Suppressor macrophage treated with lipopolysaccharide for 1 hour (primary cell): Measurements from ENCODE around the gene AP1M1.

ENCODE experiments used
- DNase-seq, 3 donors: peaks; one replicate each; pipeline ENCODE4 v3.0.0-alpha.2; 2020 to 2022

The AP1M1 gene

DNA sequence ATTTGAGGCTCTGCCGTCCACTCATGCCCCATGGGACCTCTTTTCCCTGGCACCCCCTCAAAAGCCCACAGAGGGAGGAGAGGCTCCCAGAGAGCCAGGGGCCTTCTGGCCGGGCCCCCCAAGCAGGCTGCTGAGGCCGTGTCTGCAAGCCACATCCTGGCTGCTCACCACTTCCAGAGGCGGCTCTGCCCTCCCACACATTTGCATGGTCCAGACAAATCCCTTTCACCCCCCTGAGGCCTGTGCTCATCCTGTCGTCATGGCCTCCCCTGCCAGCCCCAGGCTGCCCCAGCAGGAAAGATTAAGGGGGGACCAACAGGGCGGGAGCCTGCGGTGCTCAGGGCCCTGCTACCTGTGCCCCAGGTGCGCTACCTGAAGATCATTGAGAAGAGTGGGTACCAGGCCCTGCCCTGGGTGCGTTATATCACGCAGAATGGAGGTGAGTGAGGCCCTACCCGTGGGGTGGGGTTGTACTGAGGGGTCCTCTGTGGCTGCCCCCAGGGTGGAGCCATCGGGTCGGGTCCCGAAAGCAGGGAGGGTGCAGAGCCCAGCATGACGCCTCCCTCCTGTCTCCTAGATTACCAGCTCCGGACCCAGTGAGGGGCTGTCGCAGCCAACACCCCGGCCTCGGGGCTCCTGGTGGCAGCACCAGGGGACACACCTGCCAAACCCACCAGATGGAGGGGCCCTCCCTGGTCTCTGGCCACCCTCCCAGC lies 36.3 kb downstream of the AP1M1 start:
- no peak for DNase-seq

DNA sequence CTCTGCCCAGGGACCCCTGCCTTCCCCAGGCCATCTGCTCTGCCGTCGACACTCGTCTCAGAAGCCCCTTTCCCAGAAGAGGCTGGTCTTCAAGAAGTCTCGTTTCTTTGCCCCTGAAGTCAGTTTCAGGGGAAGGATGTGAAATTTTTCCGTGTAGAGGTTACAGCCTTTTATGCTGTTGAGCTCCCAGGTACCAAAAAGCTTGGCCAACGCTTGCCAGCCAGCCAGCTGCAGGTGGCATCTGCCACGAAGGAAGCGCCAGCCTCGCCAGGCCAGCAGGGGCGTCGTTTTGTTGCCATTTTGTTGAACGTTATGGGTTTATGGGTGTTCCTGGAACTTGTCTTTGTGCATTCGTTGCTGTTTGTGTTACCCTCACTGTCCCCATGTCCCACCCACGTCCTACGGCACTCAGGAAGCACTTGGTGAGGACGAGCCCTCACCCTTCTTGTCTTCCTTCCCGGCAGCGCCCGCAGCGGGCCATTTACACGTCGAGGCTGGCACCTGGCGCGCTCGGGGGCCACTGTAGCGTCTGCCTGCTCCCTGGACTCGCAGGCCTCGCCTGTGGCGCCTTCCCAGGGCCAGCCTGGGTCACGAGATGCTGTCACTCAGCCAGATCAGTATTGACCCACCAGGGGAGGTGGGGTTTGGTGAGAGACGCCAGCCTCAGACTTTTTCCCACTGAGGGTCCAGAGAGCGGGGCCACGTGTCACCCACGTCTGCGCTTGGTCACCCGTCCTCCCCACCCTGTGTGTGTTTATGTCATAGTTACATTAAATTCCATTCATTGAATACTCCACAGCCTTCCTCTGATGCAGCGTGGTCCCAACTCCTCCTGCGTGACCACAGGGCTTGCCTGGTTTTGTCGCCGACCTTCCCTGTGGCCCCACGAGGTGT lies 37.1 kb downstream of the AP1M1 start:
- no peak for DNase-seq

DNA sequence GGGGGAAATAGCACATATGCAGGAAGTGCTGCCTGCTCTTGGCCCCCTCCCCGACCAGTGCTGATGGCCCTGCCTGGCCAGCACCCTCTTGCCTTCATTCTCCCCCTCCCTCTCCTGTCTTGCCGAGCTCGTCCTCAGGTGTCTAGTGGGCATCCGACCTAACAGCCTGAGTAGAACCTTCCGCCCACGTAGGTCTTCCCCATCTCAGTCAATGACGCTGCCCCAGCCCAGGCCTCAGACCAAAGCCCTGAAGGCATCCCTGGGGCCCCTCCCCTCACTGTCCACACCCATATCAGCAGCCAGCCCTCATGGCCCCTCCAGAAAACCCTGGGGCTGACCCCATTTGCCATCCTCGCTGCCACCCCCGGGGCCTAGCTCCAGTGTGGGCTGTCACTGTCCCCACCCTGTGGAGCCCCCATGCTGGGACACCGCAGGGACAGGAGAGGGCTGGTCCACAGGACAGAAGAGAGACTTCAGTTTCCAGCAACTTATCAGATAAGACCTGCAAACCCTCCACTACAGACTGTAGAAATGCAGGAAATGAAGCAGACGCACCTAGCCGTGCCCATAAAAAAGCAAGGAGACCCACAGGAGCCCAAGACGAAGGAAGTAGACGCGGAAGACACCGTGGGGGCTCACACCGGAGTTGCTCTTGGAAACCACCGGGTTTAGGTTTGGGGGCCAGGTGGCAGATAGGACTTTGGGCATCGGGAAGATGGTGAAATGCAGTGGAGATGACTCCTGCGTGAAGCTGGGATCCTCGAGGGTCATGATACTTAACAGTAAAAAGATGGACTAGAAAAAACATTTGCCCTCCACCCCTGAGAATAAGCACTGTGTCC lies 38.3 kb downstream of the AP1M1 start:
- no peak for DNase-seq

DNA sequence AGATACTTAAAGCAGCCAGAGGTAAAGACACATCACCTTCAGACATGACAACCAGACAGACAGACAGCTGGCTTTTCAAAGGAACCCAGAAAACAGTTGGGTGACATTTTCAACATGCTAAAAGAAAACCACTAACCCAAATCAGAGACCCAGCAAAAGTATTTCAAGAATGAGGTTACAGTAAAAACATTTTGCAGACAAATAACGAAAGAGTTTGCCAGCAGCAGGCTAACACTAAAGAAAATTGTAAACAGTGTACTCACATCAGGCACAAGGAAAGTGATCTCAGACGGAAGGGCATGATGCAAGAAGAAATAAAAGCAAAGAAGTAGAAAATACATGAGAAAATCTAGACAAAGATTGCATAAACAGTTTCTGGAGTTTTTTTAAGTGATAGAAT lies 46.4 kb downstream of the AP1M1 start:
- no peak for DNase-seq

DNA sequence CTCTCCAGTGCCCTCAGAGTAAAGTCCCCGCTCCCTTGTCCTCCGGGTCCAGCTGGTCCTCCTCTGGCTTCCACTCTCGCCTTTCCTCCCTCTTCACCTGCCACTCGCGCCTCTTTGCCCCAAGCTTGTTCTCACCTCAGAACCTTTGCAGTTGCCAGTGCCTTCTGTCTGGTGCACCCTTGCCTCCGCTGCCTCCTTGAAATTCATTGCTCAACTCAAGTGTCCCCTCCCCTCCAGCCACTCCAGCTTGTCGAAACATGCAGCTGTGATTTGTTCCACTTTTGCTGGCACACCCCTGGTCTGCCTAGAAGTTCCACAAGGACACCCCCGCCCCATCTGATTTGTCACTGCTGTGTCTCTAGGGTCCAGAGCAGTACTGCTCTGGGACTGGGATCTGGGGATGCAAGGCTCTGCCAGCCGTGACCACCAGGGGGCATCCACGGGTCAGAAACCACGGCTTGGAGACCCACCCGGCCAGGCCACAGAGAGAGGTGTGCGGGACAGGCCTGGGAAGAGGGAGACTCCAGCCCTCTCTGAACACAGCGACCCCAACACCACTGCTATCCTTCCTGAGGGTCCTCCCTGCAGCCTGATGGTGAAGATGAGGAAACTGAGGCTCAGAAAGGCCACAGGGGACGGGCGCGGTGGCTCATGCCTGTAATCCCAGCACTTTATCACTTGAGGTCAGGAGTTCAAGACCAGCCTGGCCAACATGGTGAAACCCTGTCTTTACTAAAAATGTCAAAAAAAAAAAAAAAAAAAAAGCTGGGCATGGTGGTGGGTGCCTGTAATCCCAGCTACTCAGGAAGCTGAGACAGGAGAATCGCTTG lies 49.9 kb downstream of the AP1M1 start:
- DNase-seq, result peak; percentile 82 to 94 (median 89)

DNA sequence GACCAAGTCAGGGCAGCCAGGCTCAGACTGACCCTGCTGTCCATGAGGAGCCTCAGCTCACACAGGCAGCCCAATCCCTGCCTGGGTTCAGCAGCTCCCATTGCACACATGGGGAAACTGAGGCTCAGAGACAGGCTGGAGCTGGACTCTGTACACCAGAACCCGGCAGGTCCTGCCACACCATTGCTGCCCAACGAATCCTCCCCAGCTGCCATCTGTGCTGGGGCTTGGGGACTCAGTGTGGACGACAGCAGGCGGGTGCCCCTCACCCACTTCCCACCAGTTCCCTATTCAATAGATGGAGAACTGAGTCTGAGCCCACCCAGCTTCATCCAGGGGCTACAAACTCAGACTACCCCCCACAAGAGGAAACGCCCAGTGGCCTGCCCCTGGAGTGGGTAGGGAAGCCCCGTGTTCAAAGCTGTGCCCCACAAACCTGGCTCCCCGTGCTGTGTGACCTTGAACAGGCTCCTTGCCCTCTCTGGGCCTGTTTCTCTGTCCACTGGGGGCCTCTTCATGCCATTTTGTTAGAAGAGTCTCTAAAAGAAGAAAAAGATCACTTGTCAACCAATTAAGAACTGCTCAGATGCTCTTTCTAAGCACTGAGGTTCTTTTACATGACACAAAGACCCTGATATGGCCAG lies 50.8 kb downstream of the AP1M1 start:
- DNase-seq, result no peak

DNA sequence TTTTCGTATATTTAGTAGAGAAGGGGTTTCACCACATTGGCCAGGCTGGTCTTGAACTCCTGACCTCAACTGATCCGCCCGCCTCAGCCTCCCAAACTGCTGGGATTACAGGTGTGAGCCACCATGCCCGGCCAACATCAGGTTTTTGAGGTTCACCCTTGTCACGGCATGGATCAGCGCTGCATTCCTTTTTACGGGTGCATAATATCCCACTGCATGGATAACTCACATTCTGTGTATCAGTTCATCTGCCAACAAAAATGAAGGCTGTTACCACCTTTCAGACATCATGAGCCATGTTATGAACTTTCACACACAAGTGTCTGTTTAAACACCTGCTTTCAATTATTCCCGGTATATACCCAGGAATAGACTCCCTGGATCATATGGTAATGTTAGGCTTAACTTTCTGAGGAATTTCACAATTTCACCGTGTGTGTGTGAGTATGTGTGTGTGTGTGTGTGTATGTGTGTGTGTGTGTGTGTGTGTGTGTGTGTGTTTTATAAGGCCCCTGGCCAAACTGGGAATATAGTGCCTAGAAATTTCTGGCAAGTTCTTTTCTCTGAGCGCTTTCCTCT lies 52.2 kb downstream of the AP1M1 start:
- no peak for DNase-seq

DNA sequence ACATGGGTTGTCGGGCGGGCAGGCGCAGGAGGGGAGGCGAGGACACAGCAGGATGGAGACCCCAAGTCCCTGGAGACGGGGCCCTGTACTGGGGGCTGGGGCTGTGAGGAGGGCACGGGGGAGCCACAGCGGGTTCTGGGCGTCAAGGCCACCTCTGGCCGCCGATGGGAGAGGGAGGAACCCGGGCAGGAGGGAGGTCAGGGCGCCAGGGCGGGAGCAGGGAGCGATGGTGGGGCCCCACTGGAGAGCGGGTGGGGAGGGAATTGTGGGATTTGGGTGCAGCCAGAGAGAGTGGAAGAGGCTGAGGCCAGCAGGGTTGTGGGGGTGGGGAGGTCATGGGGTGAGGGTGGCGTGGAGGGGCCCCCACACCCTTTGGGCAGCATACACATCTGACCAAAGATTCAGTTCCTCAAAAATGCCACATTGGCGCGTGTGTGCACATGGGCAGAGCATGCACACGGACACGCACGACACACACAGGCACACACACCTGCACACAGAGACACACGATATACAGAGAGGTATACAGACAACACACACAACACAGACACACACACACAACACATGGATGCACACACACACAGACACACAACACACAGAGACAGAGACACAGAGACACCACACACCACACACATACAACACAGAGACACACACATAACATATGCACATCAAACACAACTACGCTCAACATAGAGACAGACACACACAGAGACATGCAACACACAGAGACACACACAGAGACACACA lies 54.9 kb downstream of the AP1M1 start:
- DNase-seq, result peak; percentile 42 to 53 (median 52)

DNA sequence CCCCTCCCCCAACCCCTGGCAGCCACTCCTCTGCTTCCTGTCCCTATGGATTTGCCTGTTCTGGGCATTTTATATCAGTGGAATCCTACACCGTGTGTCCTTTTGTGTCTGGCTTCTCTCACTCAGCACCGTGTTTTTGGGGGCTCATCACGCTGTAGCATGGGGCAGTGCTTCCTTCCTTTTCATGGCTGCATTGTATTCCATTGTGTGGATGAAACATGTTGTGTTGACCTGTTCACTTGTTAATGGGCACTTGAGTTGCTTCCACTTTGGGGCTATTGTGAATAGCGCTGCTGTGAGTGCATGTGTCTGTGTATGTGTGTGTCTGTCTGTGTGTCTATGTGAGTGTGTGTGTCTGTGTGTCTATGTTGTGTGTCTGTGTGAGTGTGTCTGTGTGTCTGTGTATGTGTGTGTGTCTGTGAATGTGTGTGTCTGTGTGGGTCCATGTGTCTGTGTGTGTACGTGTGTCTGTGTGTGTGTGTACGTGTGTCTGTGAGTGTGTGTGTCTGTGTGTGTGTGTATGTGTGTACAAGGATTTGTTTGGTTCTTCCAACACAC lies 57.2 kb downstream of the AP1M1 start:
- DNase-seq, result no peak

DNA sequence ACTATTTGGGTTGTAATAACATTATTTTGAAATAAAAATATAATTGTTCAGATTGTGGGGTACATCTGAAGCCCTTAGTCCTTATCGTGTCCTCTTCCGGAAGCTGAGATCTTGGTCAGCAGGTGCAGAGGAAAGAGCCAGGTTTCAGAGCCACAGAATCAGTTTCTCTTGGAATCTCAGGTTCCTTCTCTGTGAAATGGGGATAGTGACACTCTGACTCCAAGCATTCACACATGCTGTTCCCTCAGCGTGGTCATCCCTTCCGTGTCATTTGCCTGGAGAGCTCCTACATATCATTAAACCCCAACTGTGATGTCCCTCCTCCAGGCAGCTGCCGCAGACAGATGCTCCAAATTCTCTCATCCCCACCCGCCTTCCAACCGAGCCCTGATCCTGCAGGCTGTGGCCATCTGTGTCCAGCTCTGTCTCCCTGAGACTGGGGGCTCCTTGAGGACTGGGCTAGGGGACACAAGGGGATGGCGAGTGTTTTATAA lies 59.8 kb downstream of the AP1M1 start:
- no peak for DNase-seq

DNA sequence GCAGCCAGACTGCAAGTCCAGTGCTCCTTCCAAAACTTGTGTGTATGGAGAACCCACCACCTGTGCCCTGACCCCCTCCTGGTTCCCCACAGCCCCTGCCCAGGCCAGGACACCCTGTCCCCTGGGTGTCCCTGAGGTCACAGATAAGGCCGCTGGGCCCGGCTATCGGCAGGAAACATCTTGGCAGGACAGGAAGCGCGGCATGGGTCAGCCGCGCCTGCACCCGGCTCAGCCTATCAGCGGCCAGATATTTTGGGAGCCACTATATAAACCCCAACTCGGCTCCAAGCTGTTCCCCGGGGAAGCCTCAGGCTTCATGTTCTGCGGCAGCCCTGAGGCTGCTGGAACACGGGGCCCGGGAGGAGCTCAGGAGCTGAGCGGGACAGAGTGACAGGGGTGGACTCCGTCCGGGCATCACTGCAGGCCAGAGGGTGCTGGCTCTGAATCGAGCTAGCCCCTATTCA lies 60.8 kb downstream of the AP1M1 start:
- peak; percentile 55 to 57 (median 55) for DNase-seq

DNA sequence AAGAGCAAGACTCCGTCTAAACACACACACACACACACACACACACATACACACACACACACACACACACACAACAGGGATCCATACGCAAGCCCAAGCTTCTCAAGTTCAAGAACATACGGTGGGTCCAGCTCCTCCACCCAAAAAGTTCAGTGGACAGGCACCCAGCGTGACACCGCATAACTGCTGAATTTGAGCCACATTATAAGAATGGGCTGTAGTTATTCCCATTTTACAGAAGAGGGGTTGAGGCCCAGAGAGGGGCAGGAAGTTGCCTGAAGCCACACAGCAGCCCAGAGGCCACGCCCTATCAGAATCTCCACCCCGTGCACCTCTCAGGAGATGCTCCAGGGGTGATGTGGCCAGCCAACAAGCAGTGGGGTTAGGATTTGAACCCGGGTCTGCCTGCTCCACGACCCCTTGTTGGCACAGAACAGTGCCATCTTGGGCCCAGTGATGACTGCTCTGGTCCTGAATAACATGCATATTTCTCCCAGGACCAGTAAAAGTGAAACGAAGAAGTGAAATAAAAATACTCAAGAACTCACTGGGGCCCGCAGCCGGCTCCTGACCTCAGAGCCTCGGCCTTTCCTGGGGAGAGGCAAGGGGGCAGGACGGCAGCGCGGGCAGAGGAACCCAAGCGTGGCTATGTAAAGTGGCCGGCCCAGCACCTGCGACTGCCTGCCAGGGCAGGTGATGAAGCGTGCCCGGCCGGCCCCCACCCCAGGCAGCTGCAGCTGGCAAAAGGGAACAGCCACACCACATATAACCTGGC lies 61.9 kb downstream of the AP1M1 start:
- peak; percentile 52 to 61 (median 54) for DNase-seq

DNA sequence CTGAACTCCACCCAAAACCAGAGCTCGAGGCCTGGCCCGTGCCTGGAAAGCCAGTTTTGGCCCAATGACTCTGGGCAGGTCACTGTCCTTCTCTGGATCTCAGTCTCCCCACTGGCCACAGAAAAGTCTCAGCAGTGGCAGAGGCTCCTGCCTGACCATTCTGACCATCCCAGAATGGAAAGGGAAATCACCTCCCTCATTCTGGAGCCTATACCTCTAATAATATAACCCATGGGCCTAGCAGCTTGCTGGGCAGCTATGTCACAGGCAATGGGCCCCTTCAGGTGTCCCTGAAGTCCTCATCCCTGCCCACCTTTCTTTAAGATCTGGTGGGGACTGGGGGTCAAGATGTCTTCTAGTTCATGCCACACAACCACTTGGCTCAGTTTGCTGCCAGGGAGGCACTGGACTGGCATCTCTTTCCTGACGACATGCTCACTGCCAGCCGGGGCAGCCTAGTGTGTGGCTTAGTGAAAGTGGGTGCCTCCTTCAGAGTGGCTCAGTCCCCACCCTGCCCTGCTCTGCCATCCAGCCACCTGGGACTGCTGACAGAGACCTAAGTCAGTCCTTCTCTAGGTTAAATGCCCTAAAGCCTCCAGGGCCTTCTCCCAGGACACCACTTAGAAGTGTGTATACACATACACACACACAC lies 62.6 kb downstream of the AP1M1 start:
- no peak for DNase-seq

DNA sequence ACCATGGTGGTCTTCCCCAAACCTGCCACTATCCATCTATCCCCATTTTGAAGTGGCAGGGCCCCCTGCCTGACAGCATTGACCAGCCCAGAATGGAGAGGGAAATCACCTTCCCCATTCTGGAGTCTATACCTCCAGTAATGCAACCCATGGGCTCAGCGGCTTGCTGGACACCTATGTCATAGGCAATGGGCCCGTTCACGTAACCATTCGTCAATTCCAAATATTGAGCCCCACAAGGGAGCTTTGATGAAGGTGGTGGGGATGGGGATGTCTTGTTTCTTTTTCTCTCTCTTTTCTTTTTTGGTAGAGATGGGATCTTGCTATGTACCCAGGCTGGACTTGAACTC lies 63.1 kb downstream of the AP1M1 start:
- no peak for DNase-seq

DNA sequence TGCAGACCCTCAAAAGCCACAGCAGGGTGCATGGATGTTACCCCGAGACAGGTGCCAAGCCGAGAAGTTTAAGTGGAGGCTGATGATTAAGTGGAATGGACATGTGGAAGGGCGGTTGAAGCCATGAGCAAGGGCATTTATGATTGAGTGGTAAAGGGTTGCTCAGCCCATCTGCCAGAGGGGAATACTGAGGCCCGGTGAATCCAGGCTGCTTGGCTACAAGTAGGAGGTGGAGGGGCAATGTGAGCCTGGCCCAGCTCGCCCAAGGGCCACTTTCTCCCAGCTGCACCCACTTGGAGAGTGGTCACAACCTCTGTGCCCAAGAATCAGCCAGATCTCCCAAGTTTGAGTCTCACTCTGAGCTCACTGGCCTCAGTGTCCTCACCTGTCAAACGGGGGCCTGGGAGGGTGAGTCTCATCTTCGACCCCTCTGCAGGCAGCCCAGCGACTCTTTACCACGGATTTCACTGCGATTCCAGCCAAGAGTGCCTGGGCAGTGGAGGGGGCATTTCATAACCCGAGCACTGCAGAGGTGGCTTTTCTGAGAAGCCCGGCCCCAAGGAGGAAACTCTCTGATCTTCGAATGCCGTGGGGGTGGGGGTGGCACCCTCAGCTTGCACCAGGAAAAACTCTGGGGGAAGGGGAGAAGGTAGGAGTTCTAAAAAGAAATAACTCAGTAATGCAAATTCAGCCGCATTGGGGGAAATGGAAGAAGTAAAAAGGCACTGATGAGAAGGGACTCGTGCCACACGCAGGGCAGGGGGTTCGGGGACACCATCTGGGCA lies 64.1 kb downstream of the AP1M1 start:
- peak; percentile 45 to 57 (median 53) for DNase-seq

DNA sequence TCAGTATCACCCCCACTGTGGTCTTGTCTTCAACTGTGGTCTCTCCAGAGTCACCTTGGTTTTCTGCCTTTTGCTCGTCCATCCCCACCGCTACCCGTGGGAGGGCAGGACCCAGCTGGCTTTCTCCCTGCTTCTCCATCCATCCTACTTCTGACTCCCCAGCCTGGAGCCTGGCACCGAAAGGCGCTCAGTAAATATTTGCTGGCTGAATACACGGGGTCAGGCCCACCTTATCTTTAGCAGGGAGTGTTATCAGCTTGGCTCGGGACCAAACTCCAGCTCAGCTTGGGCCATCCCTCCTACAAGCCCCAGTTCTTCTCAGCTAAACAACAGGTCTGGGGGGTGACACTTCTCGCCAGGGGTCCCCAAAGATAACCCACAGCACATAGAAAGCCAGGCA lies 64.9 kb downstream of the AP1M1 start:
- no peak for DNase-seq

DNA sequence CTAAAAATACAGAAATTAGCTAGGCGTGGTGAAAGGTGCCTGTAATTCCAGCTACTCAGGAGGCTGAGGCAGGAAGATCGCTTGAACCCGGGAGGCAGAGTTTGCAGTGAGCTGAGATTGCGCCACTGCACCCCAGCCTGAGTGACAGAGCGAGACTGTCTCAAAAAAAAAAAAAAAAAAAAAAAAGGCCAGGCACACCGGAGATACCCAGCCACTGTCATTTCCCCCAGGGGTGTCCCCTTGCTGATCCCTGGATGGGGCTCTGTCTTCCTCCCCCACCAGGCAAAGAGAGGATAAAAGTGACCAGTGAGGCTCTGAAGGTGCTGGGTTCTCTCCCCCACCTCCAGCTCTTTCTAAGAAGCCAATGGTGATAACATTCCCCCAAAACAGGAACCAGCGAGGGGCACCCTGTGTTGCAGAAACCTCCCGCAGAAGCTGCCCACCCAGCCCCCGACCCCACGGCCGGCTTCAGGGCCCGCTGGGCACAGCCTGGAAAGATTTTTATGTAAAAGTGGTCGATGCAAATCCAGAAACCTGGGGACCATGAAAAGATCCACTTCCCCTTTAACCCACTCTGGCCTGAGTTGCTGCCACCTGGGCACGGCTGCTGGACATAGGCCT lies 65.5 kb downstream of the AP1M1 start:
- no peak for DNase-seq
